Transverse colon (tissue), 3 donors: ENCODE results near the gene IP6K1.

Experiments used
- EP300 ChIP-seq: sonication (generic); formaldehyde crosslinking; IDR thresholded peaks from one replicate; pipeline ENCODE4 v1.6.1; 2017; ENCODE audit warnings: antibody characterized with exemption, low read depth
- POLR2A ChIP-seq: fragments of 450-650 bp; IDR thresholded peaks from one replicate; pipeline ENCODE4 v1.6.1; 2016; ENCODE audit warnings: antibody characterized with exemption, mild to moderate bottlenecking, moderate library complexity
- TF ChIP-seq, protein P1 (sequence below), 5 experiments: fragments of 200-600 bp in 3 of 5; fragments of 450-650 bp in 2 of 5; sonication (generic) in 3 of 5; IDR thresholded peaks; 1 replicate in 2 of 5; 2 replicates in 3 of 5; pipeline ENCODE4 v1.5.1; 2016 to 2017; ENCODE audit warnings: antibody characterized with exemption in 5 of 5, inconsistent platforms in 3 of 5, mild to moderate bottlenecking in 2 of 5, moderate library complexity in 1 of 5

- TF ChIP-seq, protein P1, sequence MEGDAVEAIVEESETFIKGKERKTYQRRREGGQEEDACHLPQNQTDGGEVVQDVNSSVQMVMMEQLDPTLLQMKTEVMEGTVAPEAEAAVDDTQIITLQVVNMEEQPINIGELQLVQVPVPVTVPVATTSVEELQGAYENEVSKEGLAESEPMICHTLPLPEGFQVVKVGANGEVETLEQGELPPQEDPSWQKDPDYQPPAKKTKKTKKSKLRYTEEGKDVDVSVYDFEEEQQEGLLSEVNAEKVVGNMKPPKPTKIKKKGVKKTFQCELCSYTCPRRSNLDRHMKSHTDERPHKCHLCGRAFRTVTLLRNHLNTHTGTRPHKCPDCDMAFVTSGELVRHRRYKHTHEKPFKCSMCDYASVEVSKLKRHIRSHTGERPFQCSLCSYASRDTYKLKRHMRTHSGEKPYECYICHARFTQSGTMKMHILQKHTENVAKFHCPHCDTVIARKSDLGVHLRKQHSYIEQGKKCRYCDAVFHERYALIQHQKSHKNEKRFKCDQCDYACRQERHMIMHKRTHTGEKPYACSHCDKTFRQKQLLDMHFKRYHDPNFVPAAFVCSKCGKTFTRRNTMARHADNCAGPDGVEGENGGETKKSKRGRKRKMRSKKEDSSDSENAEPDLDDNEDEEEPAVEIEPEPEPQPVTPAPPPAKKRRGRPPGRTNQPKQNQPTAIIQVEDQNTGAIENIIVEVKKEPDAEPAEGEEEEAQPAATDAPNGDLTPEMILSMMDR (IDR thresholded peaks at IDR 0.05): no peak
- TF ChIP-seq POLR2A (no peak), EP300 (no peak)
Measured at GRCh38 chr3:49706456-49707112, 79.8 kb downstream of the IP6K1 start.
